Stimulated activated CD4-positive, alpha-beta T cell treated with anti-CD3 and anti-CD28 coated beads, Interleukin-1b, Interleukin-23, amount 100 ng/mL, for 48 hours (primary cell): ENCODE measurements around the gene LAMA2.

ENCODE experiments used
- DNase-seq: peaks from one replicate; pipeline ENCODE4 v3.0.0-alpha.2; 2020

The LAMA2 gene

DNA sequence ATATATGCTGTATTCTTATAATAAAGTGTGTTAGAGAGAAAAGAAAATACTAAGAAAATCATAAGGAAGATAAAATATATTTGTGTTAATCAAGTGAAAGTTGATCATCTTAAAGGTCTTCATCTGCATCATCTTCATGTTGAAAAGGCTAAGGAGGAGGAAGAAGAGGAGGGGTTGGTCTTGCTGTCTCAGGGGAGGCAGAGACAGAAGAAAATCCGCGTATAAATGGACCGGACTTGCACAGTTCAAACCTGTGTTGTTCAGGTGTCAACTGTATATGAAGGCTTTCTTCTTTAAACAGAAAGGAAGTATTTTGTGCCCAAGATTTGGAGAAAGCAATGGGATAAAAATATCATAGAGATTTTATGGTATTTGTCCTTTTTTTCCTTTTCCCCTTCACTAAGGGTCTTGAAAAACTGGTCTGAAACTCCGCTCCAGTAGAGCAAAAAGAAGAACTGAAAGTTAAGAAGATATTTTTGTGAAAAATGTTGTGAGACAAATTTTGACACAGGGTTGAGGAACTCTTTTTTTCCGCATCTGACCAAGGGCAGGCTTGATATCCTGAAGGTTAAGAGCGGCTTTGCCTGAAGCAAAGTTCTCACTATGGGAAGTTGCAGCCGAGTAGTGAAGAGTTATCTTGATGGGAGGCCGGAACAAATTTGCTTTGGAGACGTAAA, 350.7 kb downstream of the LAMA2 start:
- DNase-seq = no peak

DNA sequence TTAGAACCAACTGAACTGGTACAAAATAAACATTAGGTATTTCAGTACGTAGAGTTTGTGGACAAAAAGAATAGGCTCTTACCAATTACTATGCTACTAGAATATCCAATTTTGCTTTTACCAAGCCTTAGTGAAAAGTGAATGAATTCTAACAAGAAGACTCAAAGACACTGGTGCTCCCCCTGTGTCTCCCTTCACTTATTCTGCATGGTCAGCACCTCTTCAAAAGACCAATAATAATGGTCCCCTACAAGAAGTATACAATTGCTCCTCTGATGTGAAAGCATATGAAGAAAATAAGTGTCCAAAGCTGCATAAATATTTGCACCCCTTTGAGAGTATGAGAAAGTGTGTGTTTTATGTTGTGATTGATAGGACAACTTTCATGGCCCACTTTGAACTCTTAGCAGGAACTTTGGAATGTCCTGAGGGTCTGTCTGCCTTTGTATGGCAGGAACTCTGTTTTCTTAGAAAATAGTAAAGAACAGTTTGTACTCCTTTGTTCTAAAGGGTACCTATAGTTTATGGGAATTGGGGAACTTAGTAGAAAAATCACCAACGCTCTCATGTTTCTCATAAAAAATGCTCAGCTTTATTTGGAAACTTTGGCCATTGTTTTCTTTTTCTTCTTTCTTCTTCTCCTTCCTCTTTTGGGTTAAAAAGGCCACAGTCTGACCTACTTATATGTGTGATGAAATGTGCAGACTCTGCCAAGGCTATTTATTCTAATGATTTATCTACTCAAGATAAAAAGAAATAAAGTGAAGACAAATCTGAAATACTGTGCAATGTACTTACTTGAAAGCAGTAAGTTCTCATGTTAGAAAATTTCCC, 352.4 kb downstream of the LAMA2 start:
- DNase-seq = no peak

DNA sequence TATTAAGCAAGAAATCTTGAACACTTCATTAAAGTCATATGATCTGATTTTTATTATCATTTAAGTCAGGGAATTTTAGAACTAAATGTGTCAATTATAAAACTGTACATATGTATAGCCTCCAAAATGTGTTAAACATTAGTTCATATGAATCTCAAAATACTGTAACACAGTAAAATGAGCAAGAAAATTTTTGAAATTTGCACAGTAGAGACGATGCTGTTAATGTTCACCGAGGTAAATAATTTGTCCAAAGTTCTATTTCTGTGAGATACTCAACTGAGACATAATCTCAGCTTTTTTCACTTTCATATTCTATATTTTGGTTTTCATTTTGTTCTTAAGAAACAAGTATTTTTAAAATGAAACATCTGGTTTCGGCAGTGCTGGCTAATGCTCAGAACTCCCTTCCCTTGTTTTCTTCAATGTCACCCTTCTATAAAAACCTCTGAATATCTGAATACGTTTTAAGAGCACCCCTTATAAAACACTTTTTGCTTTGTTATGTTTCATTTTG, 353.1 kb downstream of the LAMA2 start:
- DNase-seq = no peak

DNA sequence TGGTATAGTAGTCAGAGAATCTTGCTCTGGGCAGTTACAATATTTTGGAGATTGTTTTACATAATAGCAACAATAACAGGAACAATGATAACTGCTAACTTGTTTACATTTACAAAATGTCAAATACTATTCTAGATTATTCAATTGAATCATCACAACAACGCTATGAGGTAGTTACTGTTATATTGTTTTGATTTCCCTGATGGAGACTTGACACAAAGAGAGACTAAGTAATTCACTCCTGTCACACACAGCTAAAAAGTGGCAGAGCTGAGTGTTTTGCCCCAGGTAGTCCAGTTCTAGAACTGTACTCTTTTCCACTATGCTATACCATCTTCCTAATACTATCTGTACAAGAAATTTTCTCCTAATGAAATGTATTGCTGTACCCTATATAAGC, 356.1 kb downstream of the LAMA2 start:
- DNase-seq = no peak

DNA sequence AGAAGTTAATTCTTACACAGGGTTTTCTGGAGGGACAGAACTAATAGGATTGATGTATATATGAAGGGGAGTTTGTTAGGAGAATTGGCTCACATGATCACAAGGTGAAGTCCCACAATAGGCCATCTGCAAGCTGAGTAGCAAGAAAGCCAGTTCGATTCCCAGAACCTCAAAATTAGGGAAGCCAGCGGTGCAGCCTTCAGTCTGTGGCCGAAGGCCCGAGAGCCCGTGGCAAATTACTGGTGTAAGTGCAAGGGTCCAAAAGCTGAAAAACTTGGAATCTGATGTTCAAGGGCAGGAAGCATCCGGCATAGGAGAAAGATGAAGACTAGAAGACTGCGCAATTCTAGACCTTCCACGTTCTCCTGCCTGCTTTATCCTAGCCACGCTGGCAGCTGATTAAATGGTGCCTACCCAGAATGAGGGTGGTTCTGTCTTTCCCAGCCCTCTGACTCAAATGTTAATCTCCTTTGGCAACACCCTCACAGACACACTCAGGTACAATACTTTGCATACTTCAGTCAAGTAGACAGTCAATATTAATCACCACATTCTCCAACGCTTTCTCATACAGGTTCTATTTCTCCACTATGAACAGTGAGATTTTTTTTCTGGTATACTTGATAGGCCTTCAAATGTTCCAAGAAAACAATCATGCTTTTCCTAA, 357.0 kb downstream of the LAMA2 start:
- DNase-seq = no peak

DNA sequence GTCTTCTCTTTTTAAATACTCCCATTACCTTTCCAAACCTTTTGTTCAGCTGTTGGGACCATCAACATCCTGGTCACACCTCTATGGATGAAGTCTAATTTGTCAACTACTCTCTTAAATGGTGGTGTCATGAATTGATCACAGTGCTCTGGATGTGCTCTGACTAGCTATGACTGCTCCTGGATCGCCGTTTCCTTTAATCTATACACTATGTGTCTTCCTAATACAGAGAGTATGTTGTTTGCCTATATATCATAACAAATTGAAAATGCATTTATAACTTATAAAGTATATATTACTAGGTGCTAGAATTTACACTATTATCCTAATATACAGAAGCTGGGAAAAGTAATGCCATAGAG, 357.5 kb downstream of the LAMA2 start:
- no peak for DNase-seq

DNA sequence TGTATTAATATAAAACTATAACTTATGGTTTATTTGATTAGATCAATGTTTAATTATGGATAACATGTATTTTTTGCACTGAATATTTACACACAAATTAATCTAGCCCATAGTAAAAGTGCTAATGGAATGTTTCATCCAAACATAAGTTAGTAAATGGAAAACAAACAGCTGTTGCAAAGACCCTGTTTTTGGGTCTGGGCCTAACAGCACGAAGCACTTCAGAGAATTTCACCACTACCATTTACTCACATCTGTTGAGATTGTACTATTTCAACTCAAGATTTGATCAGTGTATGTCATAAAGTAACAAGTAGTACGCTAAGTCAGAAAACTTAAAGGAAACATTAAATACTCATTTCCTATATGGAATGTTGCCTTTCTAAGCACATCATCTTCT, 359.6 kb downstream of the LAMA2 start:
- DNase-seq = no peak

DNA sequence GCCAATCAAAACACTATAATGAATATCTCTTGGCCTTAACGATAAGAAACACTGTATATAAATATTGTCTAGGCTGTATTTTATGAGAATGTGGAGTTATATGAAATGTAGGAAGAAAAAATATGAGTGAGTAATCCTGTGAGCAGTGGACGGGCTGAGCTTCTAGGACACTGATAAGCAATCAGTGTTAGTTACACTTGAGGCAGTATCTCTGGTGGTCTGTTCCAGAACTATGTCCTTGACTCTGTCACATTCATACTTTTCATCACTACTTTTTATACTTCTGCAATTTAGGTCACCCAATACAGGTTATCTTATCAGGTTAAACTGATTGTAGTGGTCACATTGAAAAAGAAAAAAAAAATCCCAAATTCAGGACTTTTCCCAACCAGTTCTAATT, 360.4 kb downstream of the LAMA2 start:
- no peak for DNase-seq

DNA sequence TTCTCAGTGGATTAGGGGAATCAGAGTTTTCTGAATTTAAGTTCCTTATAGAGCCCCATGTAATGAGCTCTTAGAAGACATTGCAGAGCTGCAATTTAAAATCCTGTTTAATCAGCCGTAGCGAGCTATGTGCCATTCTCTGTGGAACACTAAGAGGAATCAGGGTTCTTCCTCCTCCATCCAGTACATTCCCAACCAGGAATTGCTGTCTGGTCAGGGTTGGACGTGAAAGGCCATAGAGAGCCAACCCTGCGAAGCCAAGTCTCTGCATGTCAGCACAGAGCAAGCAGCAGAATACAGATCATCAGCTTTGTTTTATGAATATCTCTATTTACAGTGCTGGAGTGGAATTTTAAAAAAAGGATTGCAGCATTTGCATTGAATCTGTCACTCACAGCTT, 366.0 kb downstream of the LAMA2 start:
- DNase-seq = no peak

DNA sequence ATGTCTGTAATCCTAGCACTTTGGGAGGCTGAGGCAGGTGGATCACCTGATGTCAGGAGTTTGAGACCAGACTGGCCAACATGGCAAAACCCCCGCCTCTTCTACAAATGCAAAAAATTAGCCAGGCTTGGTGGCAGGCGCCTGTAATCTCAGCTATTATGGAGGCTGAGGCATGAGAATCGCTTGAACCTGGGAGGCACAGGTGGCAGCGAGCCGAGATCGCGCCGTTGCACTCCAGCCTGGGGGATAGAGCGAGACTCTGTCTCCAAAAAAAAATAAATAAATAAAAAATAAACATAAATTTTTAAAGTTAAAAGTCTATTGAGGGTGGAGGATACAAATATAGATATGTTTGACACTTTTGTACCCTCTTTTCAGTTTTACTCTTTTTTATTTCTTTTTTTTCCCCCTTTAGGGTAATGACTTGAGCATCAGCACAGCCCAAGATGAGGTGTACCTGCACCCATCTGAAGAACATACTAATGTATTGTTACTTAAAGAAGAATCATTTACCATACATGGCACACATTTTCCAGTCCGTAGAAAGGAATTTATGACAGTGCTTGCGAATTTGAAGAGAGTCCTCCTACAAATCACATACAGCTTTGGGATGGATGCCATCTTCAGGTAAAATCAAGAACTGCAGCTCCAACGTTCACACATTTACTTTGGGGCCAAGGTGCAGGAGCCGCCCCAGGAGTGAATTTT, 368.9 kb downstream of the LAMA2 start:
- DNase-seq = peak; percentile 43

DNA sequence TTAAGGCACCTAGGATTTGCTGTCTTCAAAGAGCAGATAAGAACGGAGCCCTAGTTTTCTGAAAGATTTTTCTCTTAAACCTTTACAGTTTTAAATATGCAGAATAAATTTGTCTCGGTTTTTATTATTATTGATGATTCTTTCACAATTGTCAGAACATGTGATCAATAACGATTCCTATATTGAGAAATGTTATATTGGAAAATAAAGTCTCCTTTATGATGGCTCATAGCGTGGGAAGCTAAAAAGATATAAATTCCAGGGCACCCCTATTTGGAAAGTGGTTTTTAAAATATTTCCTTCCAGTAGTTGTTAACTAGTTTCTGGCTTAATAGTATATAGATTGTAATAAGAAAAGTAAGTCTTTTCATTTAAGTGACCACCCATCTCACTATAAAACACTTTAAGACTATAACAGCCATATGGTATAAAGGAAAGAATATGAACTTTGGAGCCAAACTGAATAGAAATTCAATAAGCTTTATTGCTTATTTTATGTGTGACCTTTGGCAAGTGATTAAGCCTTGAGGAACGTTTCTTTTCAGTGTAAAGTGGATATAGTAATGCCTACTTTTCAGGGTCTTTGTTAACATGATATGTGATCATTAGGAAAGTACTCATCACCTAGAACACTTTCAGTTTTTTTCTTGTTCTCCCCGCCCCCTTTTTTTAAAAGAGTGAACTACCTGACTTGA, 369.6 kb downstream of the LAMA2 start:
- DNase-seq = no peak

DNA sequence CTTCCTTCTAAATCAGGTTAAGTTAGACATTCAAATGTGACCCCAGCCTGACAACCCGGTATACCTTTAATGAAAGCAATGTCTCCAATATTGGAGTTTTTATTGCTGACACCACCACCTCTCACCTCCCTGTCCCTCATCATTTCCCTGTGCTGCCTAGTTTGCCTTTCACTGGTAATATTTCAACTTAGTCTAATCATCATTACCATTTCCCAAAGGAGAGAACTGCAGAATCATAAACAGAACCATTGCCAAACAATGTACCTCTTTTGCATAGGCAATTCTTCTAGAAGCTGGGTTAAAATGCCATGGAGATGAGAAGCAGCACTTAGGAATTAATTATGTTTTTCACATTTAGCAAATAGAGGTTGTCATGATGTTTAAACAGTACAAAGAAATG, 370.3 kb downstream of the LAMA2 start:
- DNase-seq = no peak

DNA sequence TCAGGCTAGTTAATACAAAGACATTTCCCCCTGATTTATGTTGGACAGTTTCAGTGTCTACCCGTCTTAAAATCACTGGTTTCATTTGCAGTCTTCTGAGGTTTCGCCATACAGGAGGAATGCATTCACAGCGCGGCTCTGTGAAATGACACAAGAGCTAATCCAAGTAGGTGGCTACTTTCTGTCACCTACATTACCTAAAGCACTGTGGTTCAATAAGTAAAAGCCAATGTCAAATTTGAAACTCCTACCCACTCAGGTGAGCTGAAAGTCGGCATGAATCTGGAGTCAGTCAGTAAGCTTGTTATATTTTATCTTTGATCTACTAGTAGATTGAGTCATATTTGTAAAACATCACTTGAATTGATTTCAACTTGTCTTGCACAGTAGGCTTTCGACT, 370.8 kb downstream of the LAMA2 start:
- DNase-seq = peak; percentile 6

DNA sequence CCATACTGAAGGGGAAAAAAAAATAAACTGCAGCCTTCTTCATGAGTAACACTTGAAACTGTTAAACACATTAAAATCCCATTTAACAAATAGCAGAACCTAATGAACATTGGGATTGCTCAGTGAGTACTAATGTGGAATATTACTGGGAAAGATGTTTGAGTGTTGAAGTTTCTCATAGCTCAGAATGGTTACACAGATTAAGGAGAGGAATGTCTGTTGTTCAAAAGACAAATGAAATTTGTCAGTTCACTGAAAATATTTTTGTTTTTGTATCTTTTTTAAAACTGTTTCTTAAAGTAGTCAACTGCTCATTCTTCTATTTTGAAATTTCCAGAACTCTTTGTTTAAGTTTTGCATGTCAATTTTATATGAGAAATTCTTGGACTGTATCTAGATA, 374.3 kb downstream of the LAMA2 start:
- no peak for DNase-seq

DNA sequence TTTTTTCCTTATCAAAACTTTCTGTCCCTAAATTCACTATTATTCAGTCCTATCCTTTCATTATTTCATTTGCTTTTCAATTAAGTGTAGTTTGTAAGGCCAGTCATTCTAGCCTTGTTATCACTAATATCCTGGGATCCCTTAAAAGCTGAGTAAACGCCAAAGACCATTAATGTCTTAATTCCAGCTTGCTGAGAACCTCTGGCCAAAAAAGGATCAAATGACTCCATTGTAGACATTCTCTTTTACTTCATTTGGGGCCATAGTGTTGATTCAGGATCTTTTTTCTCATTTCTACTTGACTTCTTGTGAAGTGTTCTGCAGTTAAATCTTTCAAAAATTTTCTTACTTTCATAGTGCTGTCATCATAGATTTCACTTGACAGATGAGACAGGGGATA, 379.7 kb downstream of the LAMA2 start:
- no peak for DNase-seq

DNA sequence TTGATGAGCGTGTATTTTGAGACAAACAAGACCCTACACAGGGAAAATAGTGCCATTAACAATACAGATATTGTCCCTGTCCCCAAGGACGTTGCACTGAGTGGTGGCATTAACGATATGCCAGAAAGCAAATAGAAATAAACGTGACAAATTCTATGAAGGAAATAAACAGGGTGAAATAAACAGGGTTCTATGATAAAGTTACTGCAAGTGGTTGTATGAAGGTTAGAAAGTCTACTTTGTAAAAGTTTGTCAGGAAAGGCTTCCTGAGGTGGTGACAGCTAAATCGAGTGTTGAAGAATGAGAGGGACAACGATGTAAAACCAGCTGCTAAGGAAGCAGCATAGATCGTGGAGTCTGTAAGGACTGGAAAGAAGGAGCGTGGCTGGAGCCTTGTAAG, 380.2 kb downstream of the LAMA2 start:
- DNase-seq = no peak

DNA sequence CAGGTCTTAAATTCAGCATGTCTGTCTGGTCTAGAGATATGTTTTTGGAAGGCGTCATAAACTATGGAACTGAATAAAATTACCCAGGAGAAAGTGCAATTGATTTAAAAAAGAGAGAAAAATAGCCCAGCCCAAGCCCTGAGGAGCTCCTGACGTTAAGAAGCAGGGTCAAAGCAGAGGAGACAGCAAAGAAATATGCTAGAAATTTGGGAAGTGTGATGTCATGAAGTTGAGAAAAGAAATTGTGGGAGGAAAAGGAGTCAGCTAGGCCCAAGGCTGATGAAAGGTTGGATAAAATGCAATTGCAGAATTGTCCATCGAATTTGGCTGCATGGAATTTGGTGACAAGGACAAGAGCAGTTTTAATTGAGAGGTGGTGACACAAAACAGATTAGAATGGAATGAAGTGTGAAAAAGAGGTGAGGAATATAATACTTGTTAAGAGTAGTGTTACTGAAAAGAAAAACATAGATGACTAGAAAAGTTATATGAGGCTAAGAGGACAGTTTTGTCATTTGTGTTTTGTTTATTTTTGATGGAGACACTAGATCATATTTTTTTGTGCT, 381.6 kb downstream of the LAMA2 start:
- no peak for DNase-seq

DNA sequence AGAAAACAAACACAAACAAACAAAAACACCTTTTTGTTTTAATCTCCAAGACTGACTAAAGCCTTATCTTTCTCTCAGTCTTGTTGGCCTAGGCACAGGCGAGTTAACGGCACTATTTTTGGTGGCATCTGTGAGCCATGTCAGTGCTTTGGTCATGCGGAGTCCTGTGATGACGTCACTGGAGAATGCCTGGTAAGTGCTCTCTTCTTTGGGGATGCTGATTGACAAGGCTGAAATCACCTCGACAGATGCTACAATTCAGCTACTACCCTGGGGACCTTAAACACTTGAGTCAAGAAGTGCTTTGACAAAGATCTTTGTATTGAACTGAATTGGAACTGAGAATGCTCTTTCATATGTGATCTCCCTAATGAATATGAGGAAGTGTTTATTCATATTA, 384.1 kb downstream of the LAMA2 start:
- DNase-seq = no peak

DNA sequence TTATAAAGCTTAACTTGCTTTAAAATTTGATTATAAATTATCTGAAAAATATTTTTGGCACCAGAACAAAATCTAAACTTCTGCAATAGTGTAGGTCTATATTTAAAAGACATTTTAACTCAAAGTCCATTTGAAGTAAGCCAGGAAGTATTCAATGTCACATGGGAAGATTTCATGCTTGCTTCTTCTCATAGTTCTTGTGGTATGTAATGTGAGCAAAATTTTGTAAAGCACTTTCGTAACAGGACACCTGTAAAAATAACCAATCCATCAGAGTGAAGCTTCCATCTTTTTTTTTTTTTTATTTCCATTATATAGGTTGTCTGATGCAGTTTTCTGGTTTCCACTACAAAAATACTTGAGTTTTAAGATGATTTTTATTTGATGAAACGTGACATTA, 386.1 kb downstream of the LAMA2 start:
- no peak for DNase-seq

DNA sequence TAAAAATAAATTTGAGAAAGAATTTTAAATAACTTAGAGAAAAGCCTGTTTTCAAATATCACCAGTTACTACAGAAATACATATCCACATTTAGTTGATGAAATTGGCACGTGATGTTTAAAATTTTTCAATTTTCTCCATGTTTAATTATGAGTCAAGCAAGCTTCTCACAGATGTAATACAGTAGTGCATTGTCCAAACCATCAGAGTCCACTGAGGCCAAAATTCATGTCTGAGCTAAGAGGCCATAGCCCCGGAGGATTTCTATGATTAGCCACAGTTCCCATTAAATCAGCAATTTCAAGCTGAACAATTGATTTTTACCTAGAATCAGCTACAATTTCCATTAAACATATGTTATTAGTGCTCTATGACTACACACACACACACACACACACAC, 387.0 kb downstream of the LAMA2 start:
- DNase-seq = no peak

DNA sequence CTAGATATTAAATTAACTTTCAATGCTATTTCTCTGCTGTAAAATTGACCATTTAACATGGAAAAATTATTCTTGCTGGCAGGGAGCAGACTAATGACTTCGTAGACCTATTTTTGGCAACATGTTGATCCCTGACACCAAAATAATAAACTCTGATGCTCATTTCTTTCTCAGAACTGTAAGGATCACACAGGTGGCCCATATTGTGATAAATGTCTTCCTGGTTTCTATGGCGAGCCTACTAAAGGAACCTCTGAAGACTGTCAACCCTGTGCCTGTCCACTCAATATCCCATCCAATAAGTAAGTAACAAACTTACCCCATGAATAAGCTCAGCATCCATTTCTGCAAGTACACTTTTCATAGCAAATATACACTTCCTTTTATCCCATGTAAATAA, 387.5 kb downstream of the LAMA2 start:
- no peak for DNase-seq

DNA sequence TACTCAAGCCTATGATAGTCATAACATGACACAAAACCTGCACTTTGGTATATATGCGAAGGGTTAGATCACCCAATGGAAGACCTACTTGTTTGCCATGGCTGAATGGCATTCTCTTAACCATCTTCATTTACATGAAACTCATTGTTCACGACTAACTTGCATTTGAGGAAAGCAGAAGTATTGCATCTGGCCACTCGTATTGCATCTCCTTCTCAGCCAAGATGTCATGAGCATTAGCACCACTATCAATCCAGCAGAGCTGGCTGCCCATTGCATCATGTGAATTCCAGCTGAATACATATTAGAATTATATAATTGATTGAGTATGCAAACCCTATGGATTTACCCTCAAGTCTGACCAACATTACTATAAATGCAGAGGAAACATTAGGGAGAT, 390.2 kb downstream of the LAMA2 start:
- no peak for DNase-seq
